ENCODE data around the gene OR5F1. TPM values are rescaled to one million over a fixed set of nuclear protein-coding genes. Genes with fewer than 3 reads are reported as not detected.

The OR5F1 gene
- total and polyA plus RNA-seq, 2 donors from 2014 or later = not detected

GRCh38 chr11:55956521-55956920, 37.9 kb downstream of the OR5F1 start:
- Histone ChIP-seq H3K27me3 (ENCODE audit: control insufficient read depth, insufficient read depth, low read length) (no peaks in the 10 kb centered on the region), H3K4me1 (ENCODE audit: control insufficient read depth in 2 of 3, insufficient read depth in 2 of 3, low read depth in 1 of 3, low read length in 3 of 3) (no peaks in the 10 kb centered on the region), H3K4me3 (ENCODE audit: low read length in 3 of 3) (no peak overlapping the region), H3K36me3 (ENCODE audit: control insufficient read depth in 2 of 3, insufficient read depth in 3 of 3, low read length in 3 of 3) (no peaks in the 10 kb centered on the region), H3K9ac (ENCODE audit: low read length in 3 of 3) (no peak overlapping the region), H3K27ac (ENCODE audit: low read depth in 2 of 2, low read length in 2 of 2) (no peak overlapping the region), H3K9me3 (ENCODE audit: control insufficient read depth in 2 of 3, insufficient read depth in 1 of 3, low read length in 3 of 3) (no peaks in the 10 kb centered on the region)
- intact Hi-C loops (cut with DNase I) = no loop called here
- FAIRE-seq (no peak), DNase-seq (no peak)
- TF ChIP-seq CTCF (IDR thresholded peaks at IDR 0.05; ENCODE audit: borderline replicate concordance, extremely low read depth, insufficient read depth) = no peak

DNA sequence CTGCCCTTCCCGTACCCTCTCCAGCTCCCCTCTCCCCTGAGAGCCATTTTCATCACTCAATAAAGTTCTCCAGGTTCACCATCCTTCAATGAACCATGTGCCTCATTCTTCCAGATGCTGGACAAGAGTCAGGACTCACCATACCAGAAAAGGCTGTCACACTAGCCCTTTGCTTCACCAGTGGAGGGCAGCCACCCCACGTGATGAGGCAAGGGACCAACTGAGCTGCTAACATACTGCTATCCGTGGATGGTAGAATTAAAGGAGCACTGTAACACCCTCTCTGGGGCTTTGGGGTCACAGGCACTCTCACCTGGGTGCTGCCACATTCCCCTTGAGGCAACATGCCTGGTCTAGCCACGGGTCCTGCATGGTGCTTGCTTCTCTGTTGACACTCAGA, 45.1 kb downstream of the OR5F1 start:
- no peaks in the 10 kb centered on the region for H3K4me1 ChIP-seq (ENCODE audit: control insufficient read depth in 2 of 3, insufficient read depth in 2 of 3, low read depth in 1 of 3, low read length in 3 of 3)
- TF ChIP-seq CTCF (IDR thresholded peaks at IDR 0.05; ENCODE audit: borderline replicate concordance, extremely low read depth, insufficient read depth) = no peak
- no peak for FAIRE-seq

More for the DNA sequence above, 45.1 kb downstream of the OR5F1 start:
- no peaks in the 10 kb centered on the region for H3K9me3 ChIP-seq (ENCODE audit: control insufficient read depth in 2 of 3, insufficient read depth in 1 of 3, low read length in 3 of 3)
- H3K4me3 ChIP-seq (ENCODE audit: low read length in 3 of 3) = no peak overlapping the region
- H3K36me3 ChIP-seq (ENCODE audit: control insufficient read depth in 2 of 3, insufficient read depth in 3 of 3, low read length in 3 of 3) = no peaks in the 10 kb centered on the region
- intact Hi-C loops (cut with DNase I) = no loop called here
- DNase-seq = no peak
- H3K27ac ChIP-seq (ENCODE audit: low read depth in 2 of 2, low read length in 2 of 2) = no peak overlapping the region
- no peaks in the 10 kb centered on the region for H3K27me3 ChIP-seq (ENCODE audit: control insufficient read depth, insufficient read depth, low read length)
- H3K9ac ChIP-seq (ENCODE audit: low read length in 3 of 3) = no peak overlapping the region

Other genes starting within 250 kb of the OR5F1 start
- gene OR5D13, start 221.2 kb downstream of the OR5F1 start, total RNA-seq = not detected
- gene OR5D13, start 221.2 kb downstream of the OR5F1 start, polyA plus RNA-seq (ENCODE audit: insufficient read depth, low read depth, low replicate concordance) = not detected
- gene OR5D14, start 199.1 kb downstream of the OR5F1 start, total RNA-seq = not detected
- not detected for gene OR5D14, start 199.1 kb downstream of the OR5F1 start, polyA plus RNA-seq (ENCODE audit: insufficient read depth, low read depth, low replicate concordance)
- not detected for gene OR5L1, start 183.3 kb downstream of the OR5F1 start, total RNA-seq
- not detected for gene OR5L1, start 183.3 kb downstream of the OR5F1 start, polyA plus RNA-seq (ENCODE audit: insufficient read depth, low read depth, low replicate concordance)
- gene OR5D18, start 175.0 kb downstream of the OR5F1 start, total RNA-seq = not detected
- gene OR5D18, start 175.0 kb downstream of the OR5F1 start, polyA plus RNA-seq (ENCODE audit: insufficient read depth, low read depth, low replicate concordance) = not detected
- not detected for gene OR5L2, start 167.4 kb downstream of the OR5F1 start, total RNA-seq
- not detected for gene OR5L2, start 167.4 kb downstream of the OR5F1 start, polyA plus RNA-seq (ENCODE audit: insufficient read depth, low read depth, low replicate concordance)
- gene OR5D16, start 155.9 kb downstream of the OR5F1 start, total RNA-seq = not detected
- not detected for gene OR5D16, start 155.9 kb downstream of the OR5F1 start, polyA plus RNA-seq (ENCODE audit: insufficient read depth, low read depth, low replicate concordance)
- gene TRIM51, start 111.3 kb downstream of the OR5F1 start, total RNA-seq = not detected
- not detected for gene TRIM51, start 111.3 kb downstream of the OR5F1 start, polyA plus RNA-seq (ENCODE audit: insufficient read depth, low read depth, low replicate concordance)
- not detected for gene OR5W2, start 80.0 kb downstream of the OR5F1 start, total RNA-seq
- not detected for gene OR5W2, start 80.0 kb downstream of the OR5F1 start, polyA plus RNA-seq (ENCODE audit: insufficient read depth, low read depth, low replicate concordance)
- gene OR5I1, start 58.2 kb downstream of the OR5F1 start, total RNA-seq = not detected
- gene OR5I1, start 58.2 kb downstream of the OR5F1 start, polyA plus RNA-seq (ENCODE audit: insufficient read depth, low read depth, low replicate concordance) = not detected
- gene OR10AG1, start 24.7 kb downstream of the OR5F1 start, total RNA-seq = not detected
- gene OR10AG1, start 24.7 kb downstream of the OR5F1 start, polyA plus RNA-seq (ENCODE audit: insufficient read depth, low read depth, low replicate concordance) = not detected
- not detected for gene OR5AS1, start 33.0 kb upstream of the OR5F1 start, total RNA-seq
- not detected for gene OR5AS1, start 33.0 kb upstream of the OR5F1 start, polyA plus RNA-seq (ENCODE audit: insufficient read depth, low read depth, low replicate concordance)
- gene OR8I2, start 98.7 kb upstream of the OR5F1 start, total RNA-seq = not detected
- not detected for gene OR8I2, start 98.7 kb upstream of the OR5F1 start, polyA plus RNA-seq (ENCODE audit: insufficient read depth, low read depth, low replicate concordance)
- not detected for gene OR8H2, start 109.1 kb upstream of the OR5F1 start, total RNA-seq
- gene OR8H2, start 109.1 kb upstream of the OR5F1 start, polyA plus RNA-seq (ENCODE audit: insufficient read depth, low read depth, low replicate concordance) = not detected
- not detected for gene OR8H3, start 127.7 kb upstream of the OR5F1 start, total RNA-seq
- gene OR8H3, start 127.7 kb upstream of the OR5F1 start, polyA plus RNA-seq (ENCODE audit: insufficient read depth, low read depth, low replicate concordance) = not detected
- gene OR8J3, start 145.6 kb upstream of the OR5F1 start, total RNA-seq = not detected
- not detected for gene OR8J3, start 145.6 kb upstream of the OR5F1 start, polyA plus RNA-seq (ENCODE audit: insufficient read depth, low read depth, low replicate concordance)
- not detected for gene OR8K5, start 165.7 kb upstream of the OR5F1 start, total RNA-seq
- not detected for gene OR8K5, start 165.7 kb upstream of the OR5F1 start, polyA plus RNA-seq (ENCODE audit: insufficient read depth, low read depth, low replicate concordance)
- gene OR5J2, start 182.0 kb upstream of the OR5F1 start, total RNA-seq = not detected
- not detected for gene OR5J2, start 182.0 kb upstream of the OR5F1 start, polyA plus RNA-seq (ENCODE audit: insufficient read depth, low read depth, low replicate concordance)
- gene OR5T2, start 239.6 kb upstream of the OR5F1 start, total RNA-seq = not detected
- not detected for gene OR5T2, start 239.6 kb upstream of the OR5F1 start, polyA plus RNA-seq (ENCODE audit: insufficient read depth, low read depth, low replicate concordance)